COLO668 (cell line): ENCODE results near the gene ZNF891.

Experiments
- DNase-seq: peaks from one replicate; lab custom pipeline; 2025; ENCODE audit not compliant: unreplicated experiment; lab: John Stamatoyannopoulos, UW

Gene ZNF891

DNA sequence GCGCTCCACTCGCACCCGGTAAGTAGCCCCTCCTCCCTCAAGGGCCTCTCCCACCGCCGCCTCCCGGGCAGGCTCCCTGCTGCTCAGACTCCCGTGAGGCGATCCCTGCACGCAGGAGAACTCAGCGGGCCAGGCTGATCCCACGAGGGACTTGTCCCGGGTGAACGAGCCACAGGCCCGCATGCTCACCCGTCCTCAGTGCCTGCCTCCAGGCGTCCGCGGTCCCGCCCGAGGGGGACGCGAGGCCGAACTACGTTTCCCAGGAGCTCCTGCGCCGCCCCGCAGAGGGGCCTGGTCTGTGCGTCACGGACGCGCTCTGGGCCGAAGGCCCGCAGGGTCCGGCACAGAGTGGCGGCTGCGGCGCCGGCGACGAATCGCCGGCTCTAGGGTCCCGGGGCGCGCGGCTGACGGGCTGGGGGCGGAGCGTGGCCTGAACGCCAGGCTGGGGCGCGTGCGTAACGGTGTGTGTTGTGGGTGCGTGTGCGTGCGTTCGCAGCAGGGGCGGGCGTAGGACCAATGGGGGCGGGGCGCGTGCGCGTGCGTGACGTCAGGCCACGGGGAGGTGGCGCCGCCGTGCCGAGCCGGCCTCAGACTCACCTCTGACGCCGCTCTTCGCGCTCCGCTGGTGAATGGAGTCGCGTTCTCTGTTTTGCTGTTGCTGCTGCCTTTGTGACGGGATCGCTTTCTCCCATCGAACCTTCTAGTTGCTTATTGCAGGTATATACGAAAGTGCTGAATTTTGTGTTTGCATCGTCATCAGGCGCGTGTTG is at the start of gene ZNF891, which contains the start of gene ZNF10:
ZNF891 (minus strand) TSS at position 237 of the 770 bp plus-strand sequence. CDS start 8,356 bp downstream, outside the sequence.
ZNF10 (plus strand) TSS at position 590 of the 770 bp plus-strand sequence. CDS start 13,866 bp downstream, outside the sequence.
- peak; percentile 94 for DNase-seq

DNA sequence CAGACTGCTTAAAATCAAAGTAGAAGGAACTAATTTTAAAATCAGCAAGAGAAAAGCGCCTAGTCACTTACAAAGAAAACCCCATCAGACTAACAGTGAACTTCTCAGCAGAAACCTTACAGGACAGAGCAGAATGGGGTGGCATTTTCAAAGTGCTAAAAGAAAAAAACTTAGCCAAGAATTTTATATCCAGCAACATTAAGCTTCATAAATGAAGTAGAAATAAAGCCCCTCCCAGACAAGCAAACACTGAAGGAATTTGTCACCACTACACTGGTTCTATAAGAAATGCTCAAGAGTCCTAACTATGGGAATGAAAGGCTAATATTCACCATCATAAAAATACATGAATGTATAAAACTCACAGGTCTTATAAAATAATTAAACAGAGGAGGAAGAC is 44.8 kb upstream of the ZNF891 start:
- no peak for DNase-seq

DNA sequence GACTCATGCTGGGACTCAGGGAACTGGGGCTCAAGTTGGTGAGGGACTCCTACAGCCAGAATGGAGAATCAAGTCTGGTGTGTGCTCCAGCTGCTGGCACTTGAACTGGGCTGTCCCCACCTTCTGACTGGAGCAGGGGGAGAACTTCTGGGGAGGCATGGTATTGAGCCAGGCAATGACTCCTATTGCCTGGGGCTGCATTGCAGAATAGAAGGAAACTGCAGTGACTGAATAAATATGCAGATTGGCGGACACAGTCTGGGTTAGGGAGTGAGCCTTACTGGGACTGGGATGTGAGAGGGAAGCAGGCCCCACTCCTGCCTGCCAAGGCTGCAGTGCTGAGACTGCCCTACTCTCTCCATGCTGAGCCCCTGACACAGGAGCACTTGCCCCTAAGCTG is 42.4 kb upstream of the ZNF891 start:
- no peak for DNase-seq

DNA sequence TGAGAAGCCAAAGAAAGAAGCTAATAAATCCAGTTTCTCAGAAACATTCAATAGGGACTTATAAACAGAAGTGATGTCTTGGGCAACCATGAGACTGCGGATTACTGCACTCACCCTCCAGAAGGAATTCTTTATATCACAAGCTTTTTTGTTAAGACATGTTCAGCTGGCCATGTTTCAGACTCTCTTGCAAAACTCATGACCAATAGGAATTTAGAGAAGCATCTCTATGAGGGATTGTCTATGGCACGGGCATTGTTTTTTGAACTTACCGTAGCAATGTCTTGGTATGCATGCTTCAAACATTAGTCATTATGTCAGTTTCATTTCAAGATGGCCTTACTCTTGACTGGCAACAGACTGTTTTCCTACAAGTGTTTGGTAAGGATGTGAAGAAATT is 35.7 kb upstream of the ZNF891 start:
- DNase-seq: no peak

DNA sequence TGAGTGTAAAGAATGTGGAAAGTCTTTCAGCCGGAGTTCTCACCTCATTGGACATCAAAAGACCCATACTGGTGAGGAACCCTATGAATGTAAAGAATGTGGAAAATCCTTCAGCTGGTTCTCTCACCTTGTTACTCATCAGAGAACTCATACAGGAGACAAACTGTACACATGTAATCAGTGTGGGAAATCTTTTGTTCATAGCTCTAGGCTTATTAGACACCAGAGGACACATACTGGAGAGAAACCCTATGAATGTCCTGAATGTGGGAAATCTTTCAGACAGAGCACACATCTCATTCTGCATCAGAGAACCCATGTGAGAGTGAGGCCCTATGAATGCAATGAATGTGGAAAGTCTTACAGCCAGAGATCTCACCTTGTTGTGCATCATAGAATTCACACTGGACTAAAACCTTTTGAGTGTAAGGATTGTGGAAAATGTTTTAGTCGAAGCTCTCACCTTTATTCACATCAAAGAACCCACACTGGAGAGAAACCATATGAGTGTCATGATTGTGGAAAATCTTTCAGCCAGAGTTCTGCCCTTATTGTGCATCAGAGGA is 26.1 kb upstream of the ZNF891 start:
- no peak for DNase-seq

DNA sequence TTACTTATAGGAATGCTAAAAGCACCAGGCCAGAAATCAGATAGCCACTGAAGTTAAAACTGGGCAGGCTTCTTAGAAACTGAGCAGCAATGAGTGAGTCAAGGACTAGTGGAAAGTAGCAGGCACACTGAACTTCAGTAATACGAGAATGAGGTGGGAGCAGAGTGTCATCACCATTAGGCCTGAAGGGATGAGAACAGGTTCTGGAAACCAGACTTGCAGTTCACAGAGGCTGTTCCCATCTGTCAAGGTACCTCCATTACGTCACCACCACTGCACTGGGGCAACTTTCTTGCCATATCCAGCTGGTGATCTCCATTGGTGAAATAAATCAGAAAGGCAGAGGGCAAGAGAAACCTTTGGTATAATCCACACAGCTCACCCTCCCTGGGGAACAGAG is 15.9 kb upstream of the ZNF891 start:
- DNase-seq: no peak

DNA sequence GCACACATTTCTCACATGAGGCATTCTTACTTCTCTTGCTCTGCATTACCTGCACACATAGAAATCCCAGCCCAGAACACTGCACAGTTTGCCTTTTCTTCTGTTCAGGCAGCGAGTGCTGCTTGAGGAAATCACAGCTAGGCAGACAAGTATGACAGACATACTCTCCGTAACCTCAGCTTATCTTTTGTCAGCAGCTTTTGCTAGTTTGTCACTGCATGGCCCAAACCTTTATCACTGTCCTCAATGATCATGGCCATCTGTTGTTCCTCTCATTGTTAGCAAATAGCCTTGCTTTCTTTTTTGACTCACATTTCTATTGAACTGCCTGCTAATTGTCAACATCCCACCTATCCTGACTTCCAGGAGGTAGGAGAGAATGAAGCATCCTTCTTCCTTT is 5.7 kb upstream of the ZNF891 start:
- no peak for DNase-seq

- DNase-seq: peak; percentile 38
These were observed 694 bp upstream of the ZNF891 start for GRCh38 chr12:133130808-133131128.

- no peak for DNase-seq
These were observed 571 bp downstream of the ZNF891 start for GRCh38 chr12:133129368-133130037.

DNA sequence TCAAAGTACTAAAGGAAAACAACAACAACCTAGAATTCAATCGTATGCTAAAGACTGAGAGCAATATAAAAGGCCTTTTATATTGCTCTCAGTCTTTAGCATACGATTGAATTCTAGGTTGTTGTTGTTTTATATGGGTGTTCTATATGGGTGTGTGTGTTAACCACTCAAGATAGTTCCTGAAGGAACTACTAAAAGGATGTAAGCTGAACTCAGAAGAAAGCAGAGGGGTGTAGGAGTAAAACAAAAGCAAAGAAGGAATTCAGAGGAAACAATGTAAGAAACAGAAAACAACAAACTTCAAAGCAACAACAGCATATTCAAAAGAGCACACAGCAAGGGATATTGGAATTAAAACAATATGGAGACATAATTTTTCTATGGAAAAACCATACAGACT is 5.4 kb downstream of the ZNF891 start:
- DNase-seq: no peak

GRCh38 chr12:133120385-133121191 is 9.5 kb downstream of the ZNF891 start:
- no peak for DNase-seq

- no peak for DNase-seq
These were observed 21.9 kb downstream of the ZNF891 start for GRCh38 chr12:133108150-133108549.

- no peak for DNase-seq
These were observed 23.0 kb downstream of the ZNF891 start for GRCh38 chr12:133107121-133107520.

DNA sequence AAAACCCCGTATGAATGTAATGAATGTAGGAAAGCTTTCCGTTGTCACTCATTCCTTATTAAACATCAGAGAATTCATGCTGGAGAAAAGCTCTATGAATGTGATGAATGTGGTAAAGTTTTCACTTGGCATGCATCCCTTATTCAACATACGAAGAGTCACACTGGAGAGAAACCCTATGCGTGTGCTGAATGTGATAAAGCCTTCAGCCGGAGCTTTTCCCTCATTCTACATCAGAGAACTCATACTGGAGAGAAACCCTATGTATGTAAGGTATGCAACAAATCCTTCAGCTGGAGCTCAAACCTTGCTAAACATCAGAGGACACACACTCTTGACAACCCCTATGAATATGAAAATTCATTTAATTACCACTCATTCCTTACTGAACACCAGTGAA is 23.8 kb downstream of the ZNF891 start:
- no peak for DNase-seq

GRCh38 chr12:133105620-133106019 is 24.5 kb downstream of the ZNF891 start:
- no peak for DNase-seq

- DNase-seq: no peak
These were observed 46.7 kb downstream of the ZNF891 start for GRCh38 chr12:133083345-133083744.

DNA sequence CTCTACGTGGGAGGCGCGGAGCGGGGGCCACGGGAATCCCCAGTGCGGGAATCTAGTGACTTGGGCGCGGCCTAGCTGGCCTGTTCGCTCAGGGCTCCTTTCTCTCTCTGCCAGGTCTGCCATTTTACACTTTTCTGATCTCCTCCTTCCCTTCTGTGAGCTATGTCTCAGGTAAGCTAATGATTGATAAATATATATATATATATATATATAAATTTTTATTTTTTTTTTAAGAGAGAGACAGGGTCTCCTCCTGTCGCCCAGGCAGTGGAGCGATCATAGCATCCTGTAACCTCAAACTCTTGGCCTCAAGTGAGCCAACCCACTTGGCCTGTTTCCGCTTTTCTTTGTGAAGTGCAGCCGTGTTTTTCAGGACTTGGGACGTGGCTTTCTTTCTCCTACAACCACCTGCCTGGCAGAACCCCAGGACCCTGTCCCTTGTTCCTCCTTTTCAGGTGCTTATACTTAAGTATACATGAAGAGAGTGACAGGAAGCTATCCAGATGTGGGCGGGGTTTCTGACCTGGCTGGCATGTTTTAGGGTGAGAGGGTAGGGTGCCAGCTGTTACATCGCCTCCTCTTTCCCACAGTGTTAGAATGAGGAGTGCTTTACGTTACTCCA is 48.8 kb downstream of the ZNF891 start:
- no peak for DNase-seq

GRCh38 chr12:133080368-133081158 is 49.5 kb downstream of the ZNF891 start, which contains the start of gene ZNF140:
ZNF140 (plus strand) TSS chr12:133080923; CDS start chr12:133081321, 398 bp downstream.
- DNase-seq: peak; percentile 94

GRCh38 chr12:133080026-133080367 is 50.1 kb downstream of the ZNF891 start:
- DNase-seq: peak; percentile 95

DNA sequence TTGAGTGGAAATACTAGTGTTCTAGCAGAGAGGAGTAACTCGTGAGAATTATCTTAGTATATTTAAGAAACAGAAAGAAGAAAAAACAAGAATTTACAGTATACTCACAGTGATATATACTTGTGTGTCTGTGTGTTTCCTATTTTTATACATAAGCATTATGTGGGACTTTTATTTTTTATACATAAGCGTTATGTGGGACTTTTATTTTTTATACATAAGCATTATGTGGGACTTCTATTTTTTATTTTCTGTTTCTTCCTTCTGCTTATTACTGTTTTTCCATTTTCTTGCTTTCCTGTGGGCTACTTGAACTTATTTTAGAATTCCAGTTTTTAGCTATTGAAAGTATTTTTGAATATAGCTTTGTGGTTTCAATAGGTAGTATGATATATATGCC is 56.2 kb downstream of the ZNF891 start:
- DNase-seq: no peak
